ENCODE measurements around the gene YKT6.

YKT6 gene

GRCh38 chr7:44258865-44259546 lies 58.2 kb downstream of the YKT6 start:
- in situ Hi-C loops (cut with MboI; ENCODE audit: low sequenced_read_pairs, unreplicated experiment): no loop called here
- no peak for TF ChIP-seq CTCF (IDR thresholded peaks at IDR 0.05; ENCODE audit: borderline replicate concordance, control extremely low read depth, extremely low read depth, insufficient read depth, missing control alignments)
- DNase-seq (ENCODE audit: low spot score): no peak

- in situ Hi-C loops (cut with MboI; ENCODE audit: low sequenced_read_pairs, unreplicated experiment): no loop called here
- DNase-seq (ENCODE audit: low spot score): no peak
These were observed 59.0 kb downstream of the YKT6 start for GRCh38 chr7:44259547-44260457.

DNA sequence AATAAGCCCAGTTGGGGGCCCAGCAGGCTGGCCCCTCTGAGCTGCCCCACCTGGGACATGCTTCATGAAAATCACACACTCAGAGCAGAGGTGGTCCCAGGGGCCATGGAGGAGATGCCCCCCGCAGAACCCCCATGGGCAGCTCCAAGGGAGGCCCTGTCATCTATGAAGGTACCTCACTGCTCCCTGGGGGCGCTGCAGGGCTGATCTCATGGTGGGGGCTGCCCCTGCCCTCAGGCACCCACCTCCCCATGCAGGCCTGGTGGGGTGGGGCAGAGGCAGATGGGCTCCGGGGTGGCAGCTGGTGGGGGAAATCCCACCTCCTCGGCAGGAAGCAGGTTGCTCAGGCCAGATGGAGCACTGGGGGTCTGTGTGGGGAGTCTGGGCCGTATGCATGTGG lies 60.5 kb downstream of the YKT6 start:
- in situ Hi-C loops (cut with MboI; ENCODE audit: low sequenced_read_pairs, unreplicated experiment): no loop called here
- peak; percentile 34 for TF ChIP-seq CTCF (IDR thresholded peaks at IDR 0.05; ENCODE audit: borderline replicate concordance, control extremely low read depth, extremely low read depth, insufficient read depth, missing control alignments)
- peak; percentile 66 for DNase-seq (ENCODE audit: low spot score)

More at GRCh38 chr7:44259547-44260457, 59.0 kb downstream of the YKT6 start:
- no peak for TF ChIP-seq CTCF (IDR thresholded peaks at IDR 0.05; ENCODE audit: borderline replicate concordance, control extremely low read depth, extremely low read depth, insufficient read depth, missing control alignments)

- TF ChIP-seq CTCF (IDR thresholded peaks at IDR 0.05; ENCODE audit: borderline replicate concordance, control extremely low read depth, extremely low read depth, insufficient read depth, missing control alignments): no peak
- no peak for DNase-seq (ENCODE audit: low spot score)
- in situ Hi-C loops (cut with MboI; ENCODE audit: low sequenced_read_pairs, unreplicated experiment): no loop called here
These were observed 61.3 kb downstream of the YKT6 start for GRCh38 chr7:44262031-44262430.

DNA sequence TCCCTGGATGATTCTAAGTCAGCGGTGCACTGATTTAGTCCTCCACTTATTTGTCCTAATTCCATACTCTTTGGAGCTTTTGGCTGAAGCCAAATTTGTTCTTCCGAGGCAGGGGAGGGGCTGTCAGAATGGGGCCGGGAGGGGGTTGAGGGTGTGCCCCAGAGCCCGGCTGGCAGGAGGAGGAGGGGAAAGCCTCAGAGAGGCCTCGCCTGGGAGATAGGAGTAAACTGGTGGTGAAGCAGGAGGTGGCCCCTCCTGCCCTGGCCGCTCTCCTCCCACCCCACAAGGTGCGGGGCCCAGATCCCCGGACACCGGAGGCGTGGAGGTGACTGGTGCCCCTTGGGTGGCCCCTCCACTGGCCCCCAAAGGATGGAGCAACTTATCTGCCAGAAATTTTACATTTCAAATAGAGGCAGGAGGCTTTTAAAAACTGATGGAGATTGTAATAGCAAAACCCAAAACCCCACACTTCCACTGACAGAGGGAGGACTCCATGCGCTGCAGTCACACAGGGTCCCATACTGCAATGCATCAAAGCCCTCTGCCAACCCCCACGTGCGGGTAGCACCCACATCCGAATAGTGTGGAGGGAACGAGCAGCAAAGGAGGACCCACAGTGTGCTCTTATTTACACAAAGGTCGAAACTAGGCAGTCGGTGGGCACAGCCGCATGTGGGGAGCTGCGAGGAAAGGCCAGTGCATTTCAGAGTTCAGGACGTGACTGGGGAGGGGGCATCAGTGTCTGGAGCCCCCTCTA lies 62.7 kb downstream of the YKT6 start:
- TF ChIP-seq CTCF (IDR thresholded peaks at IDR 0.05; ENCODE audit: borderline replicate concordance, control extremely low read depth, extremely low read depth, insufficient read depth, missing control alignments): no peak
- in situ Hi-C loops (cut with MboI; ENCODE audit: low sequenced_read_pairs, unreplicated experiment): no loop called here
- no peak for DNase-seq (ENCODE audit: low spot score)
